HepG2 (cell line): ENCODE results near the gene TEKTIP1. TPM values are rescaled to one million over a fixed set of nuclear protein-coding genes. Genes with fewer than 3 reads are reported as not detected.

ENCODE experiments used
- DMAP1 ChIP-seq: IDR thresholded peaks from 2 replicates; pipeline ENCODE4 v1.6.1; 2016
- HIVEP1 ChIP-seq: sonication (generic); formaldehyde crosslinking; IDR thresholded peaks from 2 replicates; pipeline ENCODE4 v1.4.0; 2020; ENCODE audit warnings: mild to moderate bottlenecking, missing genetic modification reagents
- JUND ChIP-seq: sonication (generic); formaldehyde crosslinking; IDR thresholded peaks from 2 replicates; pipeline ENCODE4 v1.8.0; 2022; ENCODE audit warnings: mild to moderate bottlenecking, missing genetic modification reagents
- TGIF2 ChIP-seq: IDR thresholded peaks from 2 replicates; pipeline ENCODE4 v1.6.1; 2016; ENCODE audit warnings: control low read depth, missing compliant biosample characterization
- ZNF121 ChIP-seq: sonication (generic); formaldehyde crosslinking; IDR thresholded peaks from 2 replicates; pipeline ENCODE4 v1.5.0; 2020; ENCODE audit warnings: mild to moderate bottlenecking, missing genetic modification reagents
- ZNF234 ChIP-seq: sonication (generic); formaldehyde crosslinking; conservative IDR thresholded peaks from 2 replicates; pipeline ENCODE4 v1.5.1; 2020; ENCODE audit warnings: mild to moderate bottlenecking, missing genetic modification reagents
- ZNF24 ChIP-seq: fragments of 450-650 bp; IDR thresholded peaks from 2 replicates; pipeline ENCODE4 v1.6.1; 2017; ENCODE audit warnings: antibody characterized with exemption, mild to moderate bottlenecking
- ZNF264 ChIP-seq: sonication (generic); formaldehyde crosslinking; IDR thresholded peaks from 2 replicates; pipeline ENCODE4 v1.4.0; 2020; ENCODE audit warnings: missing genetic modification reagents
- ZNF557 ChIP-seq: sonication (generic); formaldehyde crosslinking; IDR thresholded peaks from 2 replicates; pipeline ENCODE4 v1.4.0; 2020; ENCODE audit warnings: missing genetic modification reagents
- ZNF772 ChIP-seq: sonication (generic); formaldehyde crosslinking; IDR thresholded peaks from 2 replicates; pipeline ENCODE4 v1.5.0; 2020; ENCODE audit warnings: mild to moderate bottlenecking, missing genetic modification reagents
- ZNF878 ChIP-seq: sonication (generic); formaldehyde crosslinking; IDR thresholded peaks from 2 replicates; pipeline ENCODE4 v1.8.1; 2023; ENCODE audit warnings: mild to moderate bottlenecking, missing genetic modification reagents, moderate library complexity
- ZSCAN25 ChIP-seq: sonication (generic); formaldehyde crosslinking; IDR thresholded peaks from 2 replicates; pipeline ENCODE4 v1.8.0; 2022; ENCODE audit warnings: mild to moderate bottlenecking, missing genetic modification reagents
- polyA plus RNA-seq, 8 experiments: library from polyadenylated mRNA; depleted of rRNA in 3 of 8; stranded (reverse) in 7 of 8; unstranded in 1 of 8; fragments of >200 nt; fragmentation: Illumina TruSeq in 4 of 8; extraction: Trizol in 4 of 8; gene quantifications; 2 replicates each; pipeline versions ENCODE4 v1.2.1 to v1.2.3, GENCODE V29; 2011 to 2016; ENCODE audit warnings: low read depth in 4 of 8, missing spikeins in 1 of 8, mixed read lengths in 1 of 8; ENCODE audit not compliant: insufficient read depth in 1 of 8
- total RNA-seq, 5 experiments: library from RNA; depleted of rRNA; stranded (reverse); fragments of >200 nt; fragmentation: Illumina TruSeq; extraction: Trizol; gene quantifications; 2 replicates each; pipeline ENCODE4 v1.2.3, GENCODE V29; 2016; ENCODE audit warnings: low read depth in 1 of 5
- TF ChIP-seq, protein P1 (sequence below): sonication (generic); formaldehyde crosslinking; IDR thresholded peaks from 2 replicates; pipeline ENCODE4 v1.4.0; 2020; ENCODE audit warnings: missing genetic modification reagents, borderline replicate concordance
- TF ChIP-seq, protein P2 (sequence below): sonication (generic); formaldehyde crosslinking; conservative IDR thresholded peaks from 2 replicates; pipeline ENCODE4 v1.4.0; 2020; ENCODE audit warnings: missing genetic modification reagents
- TF ChIP-seq, protein P3 (sequence below): sonication (generic); formaldehyde crosslinking; IDR thresholded peaks from 2 replicates; pipeline ENCODE4 v1.4.0; 2020; ENCODE audit warnings: mild to moderate bottlenecking, missing genetic modification reagents
- TF ChIP-seq, protein P4 (sequence below): sonication (generic); formaldehyde crosslinking; IDR thresholded peaks from 2 replicates; pipeline ENCODE4 v1.4.0; 2020; ENCODE audit warnings: missing genetic modification reagents, borderline replicate concordance
- TF ChIP-seq, protein P5 (sequence below): sonication (generic); formaldehyde crosslinking; IDR thresholded peaks from 2 replicates; pipeline ENCODE4 v1.5.0; 2020; ENCODE audit warnings: missing genetic modification reagents
- TF ChIP-seq, protein P6 (sequence below): sonication (generic); formaldehyde crosslinking; IDR thresholded peaks from 2 replicates; pipeline ENCODE4 v1.5.1; 2020; ENCODE audit warnings: missing genetic modification reagents, mild to moderate bottlenecking, borderline replicate concordance

TEKTIP1 gene
- total and polyA plus RNA-seq, 2 of the 13 experiments (the other 11 are each of a cell fraction or from before 2014, with no cell fraction given): not detected

DNA sequence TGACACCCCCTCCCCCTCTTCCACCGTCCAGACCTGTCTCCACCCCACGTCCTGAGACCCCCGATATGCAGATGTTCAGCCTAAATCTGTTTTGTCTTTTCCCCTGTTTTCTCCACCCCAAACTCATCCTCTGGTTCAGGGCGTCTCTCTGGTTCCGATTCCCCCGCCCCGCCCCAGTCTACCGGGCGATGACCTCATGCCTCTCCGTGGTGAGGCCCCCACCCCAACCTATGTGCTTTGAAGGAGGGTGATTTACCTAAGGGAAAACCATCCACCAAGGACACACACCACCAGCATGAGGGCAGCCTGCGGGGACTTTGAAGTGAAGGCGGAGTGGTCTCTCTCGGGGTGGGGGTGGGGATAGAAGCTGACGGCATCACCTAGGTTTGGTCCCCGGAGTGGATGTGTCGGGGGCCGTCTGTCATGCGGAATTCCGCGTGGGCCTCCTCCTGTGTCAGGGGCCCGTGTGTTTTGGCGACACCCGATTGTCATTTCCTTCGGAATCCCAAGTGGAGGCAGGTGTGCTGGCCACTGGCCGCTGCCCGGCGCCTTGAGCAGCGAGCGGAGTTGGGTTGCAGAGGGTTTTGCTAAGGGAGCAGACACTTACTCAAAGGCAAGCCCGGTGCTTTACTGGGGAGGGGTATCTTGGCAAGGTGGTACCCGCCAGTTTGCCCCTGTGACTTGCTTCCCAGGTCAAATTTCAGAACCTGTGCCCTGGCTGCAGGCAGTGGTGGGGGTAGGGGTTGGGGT lies 31.4 kb upstream of the TEKTIP1 start (continued):
- TF ChIP-seq, protein P1, sequence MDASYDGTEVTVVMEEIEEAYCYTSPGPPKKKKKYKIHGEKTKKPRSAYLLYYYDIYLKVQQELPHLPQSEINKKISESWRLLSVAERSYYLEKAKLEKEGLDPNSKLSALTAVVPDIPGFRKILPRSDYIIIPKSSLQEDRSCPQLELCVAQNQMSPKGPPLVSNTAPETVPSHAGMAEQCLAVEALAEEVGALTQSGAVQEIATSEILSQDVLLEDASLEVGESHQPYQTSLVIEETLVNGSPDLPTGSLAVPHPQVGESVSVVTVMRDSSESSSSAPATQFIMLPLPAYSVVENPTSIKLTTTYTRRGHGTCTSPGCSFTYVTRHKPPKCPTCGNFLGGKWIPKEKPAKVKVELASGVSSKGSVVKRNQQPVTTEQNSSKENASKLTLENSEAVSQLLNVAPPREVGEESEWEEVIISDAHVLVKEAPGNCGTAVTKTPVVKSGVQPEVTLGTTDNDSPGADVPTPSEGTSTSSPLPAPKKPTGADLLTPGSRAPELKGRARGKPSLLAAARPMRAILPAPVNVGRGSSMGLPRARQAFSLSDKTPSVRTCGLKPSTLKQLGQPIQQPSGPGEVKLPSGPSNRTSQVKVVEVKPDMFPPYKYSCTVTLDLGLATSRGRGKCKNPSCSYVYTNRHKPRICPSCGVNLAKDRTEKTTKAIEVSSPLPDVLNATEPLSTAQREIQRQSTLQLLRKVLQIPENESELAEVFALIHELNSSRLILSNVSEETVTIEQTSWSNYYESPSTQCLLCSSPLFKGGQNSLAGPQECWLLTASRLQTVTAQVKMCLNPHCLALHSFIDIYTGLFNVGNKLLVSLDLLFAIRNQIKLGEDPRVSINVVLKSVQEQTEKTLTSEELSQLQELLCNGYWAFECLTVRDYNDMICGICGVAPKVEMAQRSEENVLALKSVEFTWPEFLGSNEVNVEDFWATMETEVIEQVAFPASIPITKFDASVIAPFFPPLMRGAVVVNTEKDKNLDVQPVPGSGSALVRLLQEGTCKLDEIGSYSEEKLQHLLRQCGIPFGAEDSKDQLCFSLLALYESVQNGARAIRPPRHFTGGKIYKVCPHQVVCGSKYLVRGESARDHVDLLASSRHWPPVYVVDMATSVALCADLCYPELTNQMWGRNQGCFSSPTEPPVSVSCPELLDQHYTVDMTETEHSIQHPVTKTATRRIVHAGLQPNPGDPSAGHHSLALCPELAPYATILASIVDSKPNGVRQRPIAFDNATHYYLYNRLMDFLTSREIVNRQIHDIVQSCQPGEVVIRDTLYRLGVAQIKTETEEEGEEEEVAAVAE: no peak
- no peak for TF ChIP-seq ZNF234 (CRISPR knock-in tag)
- TF ChIP-seq ZNF878 (CRISPR knock-in tag): no peak
- TF ChIP-seq JUND: peak; percentile 81
- TF ChIP-seq ZNF121: no peak
- TF ChIP-seq, protein P2, sequence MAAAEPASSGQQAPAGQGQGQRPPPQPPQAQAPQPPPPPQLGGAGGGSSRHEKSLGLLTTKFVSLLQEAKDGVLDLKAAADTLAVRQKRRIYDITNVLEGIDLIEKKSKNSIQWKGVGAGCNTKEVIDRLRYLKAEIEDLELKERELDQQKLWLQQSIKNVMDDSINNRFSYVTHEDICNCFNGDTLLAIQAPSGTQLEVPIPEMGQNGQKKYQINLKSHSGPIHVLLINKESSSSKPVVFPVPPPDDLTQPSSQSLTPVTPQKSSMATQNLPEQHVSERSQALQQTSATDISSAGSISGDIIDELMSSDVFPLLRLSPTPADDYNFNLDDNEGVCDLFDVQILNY: no peak
- TF ChIP-seq, protein P3, sequence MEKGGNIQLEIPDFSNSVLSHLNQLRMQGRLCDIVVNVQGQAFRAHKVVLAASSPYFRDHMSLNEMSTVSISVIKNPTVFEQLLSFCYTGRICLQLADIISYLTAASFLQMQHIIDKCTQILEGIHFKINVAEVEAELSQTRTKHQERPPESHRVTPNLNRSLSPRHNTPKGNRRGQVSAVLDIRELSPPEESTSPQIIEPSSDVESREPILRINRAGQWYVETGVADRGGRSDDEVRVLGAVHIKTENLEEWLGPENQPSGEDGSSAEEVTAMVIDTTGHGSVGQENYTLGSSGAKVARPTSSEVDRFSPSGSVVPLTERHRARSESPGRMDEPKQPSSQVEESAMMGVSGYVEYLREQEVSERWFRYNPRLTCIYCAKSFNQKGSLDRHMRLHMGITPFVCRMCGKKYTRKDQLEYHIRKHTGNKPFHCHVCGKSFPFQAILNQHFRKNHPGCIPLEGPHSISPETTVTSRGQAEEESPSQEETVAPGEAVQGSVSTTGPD (CRISPR knock-in tag): no peak
- TF ChIP-seq ZNF772: no peak
- TF ChIP-seq ZSCAN25 (CRISPR knock-in tag): 0 out of 2 replicates have a peak, but pooled peaks have one; percentile 35
- TF ChIP-seq, protein P4, sequence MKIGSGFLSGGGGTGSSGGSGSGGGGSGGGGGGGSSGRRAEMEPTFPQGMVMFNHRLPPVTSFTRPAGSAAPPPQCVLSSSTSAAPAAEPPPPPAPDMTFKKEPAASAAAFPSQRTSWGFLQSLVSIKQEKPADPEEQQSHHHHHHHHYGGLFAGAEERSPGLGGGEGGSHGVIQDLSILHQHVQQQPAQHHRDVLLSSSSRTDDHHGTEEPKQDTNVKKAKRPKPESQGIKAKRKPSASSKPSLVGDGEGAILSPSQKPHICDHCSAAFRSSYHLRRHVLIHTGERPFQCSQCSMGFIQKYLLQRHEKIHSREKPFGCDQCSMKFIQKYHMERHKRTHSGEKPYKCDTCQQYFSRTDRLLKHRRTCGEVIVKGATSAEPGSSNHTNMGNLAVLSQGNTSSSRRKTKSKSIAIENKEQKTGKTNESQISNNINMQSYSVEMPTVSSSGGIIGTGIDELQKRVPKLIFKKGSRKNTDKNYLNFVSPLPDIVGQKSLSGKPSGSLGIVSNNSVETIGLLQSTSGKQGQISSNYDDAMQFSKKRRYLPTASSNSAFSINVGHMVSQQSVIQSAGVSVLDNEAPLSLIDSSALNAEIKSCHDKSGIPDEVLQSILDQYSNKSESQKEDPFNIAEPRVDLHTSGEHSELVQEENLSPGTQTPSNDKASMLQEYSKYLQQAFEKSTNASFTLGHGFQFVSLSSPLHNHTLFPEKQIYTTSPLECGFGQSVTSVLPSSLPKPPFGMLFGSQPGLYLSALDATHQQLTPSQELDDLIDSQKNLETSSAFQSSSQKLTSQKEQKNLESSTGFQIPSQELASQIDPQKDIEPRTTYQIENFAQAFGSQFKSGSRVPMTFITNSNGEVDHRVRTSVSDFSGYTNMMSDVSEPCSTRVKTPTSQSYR (CRISPR knock-in tag): peak; percentile 81
- no peak for TF ChIP-seq DMAP1
- TF ChIP-seq ZNF24: no peak
- TF ChIP-seq ZNF264: peak; percentile 46; the same call in 1 of the 2 replicates
- TF ChIP-seq TGIF2 (CRISPR knock-in tag): no peak
- TF ChIP-seq, protein P5, sequence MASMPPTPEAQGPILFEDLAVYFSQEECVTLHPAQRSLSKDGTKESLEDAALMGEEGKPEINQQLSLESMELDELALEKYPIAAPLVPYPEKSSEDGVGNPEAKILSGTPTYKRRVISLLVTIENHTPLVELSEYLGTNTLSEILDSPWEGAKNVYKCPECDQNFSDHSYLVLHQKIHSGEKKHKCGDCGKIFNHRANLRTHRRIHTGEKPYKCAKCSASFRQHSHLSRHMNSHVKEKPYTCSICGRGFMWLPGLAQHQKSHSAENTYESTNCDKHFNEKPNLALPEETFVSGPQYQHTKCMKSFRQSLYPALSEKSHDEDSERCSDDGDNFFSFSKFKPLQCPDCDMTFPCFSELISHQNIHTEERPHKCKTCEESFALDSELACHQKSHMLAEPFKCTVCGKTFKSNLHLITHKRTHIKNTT (CRISPR knock-in tag): no peak
- TF ChIP-seq, protein P6, sequence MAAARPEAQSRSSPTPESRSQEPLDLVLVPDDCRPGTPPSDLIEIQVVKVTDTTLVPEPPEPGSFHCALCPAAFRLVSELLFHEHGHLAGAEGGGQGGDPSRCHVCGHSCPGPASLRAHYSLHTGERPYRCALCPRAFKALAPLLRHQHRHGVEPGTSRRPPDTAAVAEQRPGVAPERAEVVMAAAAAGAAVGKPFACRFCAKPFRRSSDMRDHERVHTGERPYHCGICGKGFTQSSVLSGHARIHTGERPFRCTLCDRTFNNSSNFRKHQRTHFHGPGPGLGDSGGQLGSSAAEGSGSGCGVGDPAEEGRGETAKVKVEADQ (CRISPR knock-in tag): 0 out of 2 replicates have a peak, but pooled peaks have one; percentile 57
- peak; percentile 64; the same call in 1 of the 2 replicates for TF ChIP-seq HIVEP1 (CRISPR knock-in tag)
- TF ChIP-seq ZNF557 (CRISPR knock-in tag): no peak
